Gastrocnemius medialis (tissue), 4 donors: ENCODE measurements around the gene C11orf71. TPM values are rescaled to one million over a fixed set of nuclear protein-coding genes. Genes with fewer than 3 reads are reported as not detected.

Source experiments
- ATAC-seq, 2 donors: fragments of 150-250 bp; one replicate each; pipeline ENCODE4 v1.9.1; 2016
- DNase-seq, 2 donors: peaks; one replicate each; pipeline ENCODE4 v3.0.0-alpha.2; 2019
- H3K27ac ChIP-seq, 4 donors: fragments of 200-600 bp; sonication (generic); 1 replicate in 1 of 4; 2 replicates in 3 of 4; pipeline ENCODE4 v1.5.1; 2016 to 2018; ENCODE audit warnings: mild to moderate bottlenecking in 2 of 4, moderate library complexity in 1 of 4
- H3K27me3 ChIP-seq, 3 donors: fragments of 200-600 bp; sonication (generic) in 2 of 3; 1 replicate in 1 of 3; 2 replicates in 2 of 3; pipeline versions ENCODE4 v1.5.1 to v1.6.0; 2016 to 2019; ENCODE audit warnings: mild to moderate bottlenecking in 1 of 3, moderate library complexity in 1 of 3
- H3K36me3 ChIP-seq, 2 donors: fragments of 200-600 bp; sonication (generic) in 1 of 2; one replicate each; pipeline ENCODE4 v1.5.1; 2017 to 2018
- H3K4me1 ChIP-seq, 2 donors: fragments of 200-600 bp; sonication (generic) in 1 of 2; one replicate each; pipeline ENCODE4 v1.5.1; 2016 to 2017; ENCODE audit warnings: mild to moderate bottlenecking in 2 of 2
- H3K4me3 ChIP-seq, 4 donors: fragments of 200-600 bp; sonication (generic) in 3 of 4; 1 replicate in 1 of 4; 2 replicates in 3 of 4; pipeline ENCODE4 v1.5.1; 2016 to 2019; ENCODE audit warnings: mild to moderate bottlenecking in 2 of 4
- H3K9me3 ChIP-seq, 3 donors: fragments of 200-600 bp; sonication (generic) in 2 of 3; 1 replicate in 1 of 3; 2 replicates in 2 of 3; pipeline ENCODE4 v1.5.1; 2016 to 2019
- CTCF ChIP-seq, 5 experiments: fragments of 450-650 bp in 3 of 5; fragments of 200-600 bp in 2 of 5; sonication (generic) in 2 of 5; IDR thresholded peaks in 4 of 5; conservative IDR thresholded peaks in 1 of 5; 1 replicate in 4 of 5; 2 replicates in 1 of 5; pipeline ENCODE4 v1.5.1; 2016 to 2019; ENCODE audit warnings: antibody characterized with exemption in 5 of 5, mild to moderate bottlenecking in 3 of 5, moderate library complexity in 3 of 5
- POLR2A ChIP-seq, 2 donors: fragments of 450-650 bp; IDR thresholded peaks; one replicate each; pipeline ENCODE4 v1.6.1; 2017; ENCODE audit warnings: antibody characterized with exemption in 2 of 2, mild to moderate bottlenecking in 2 of 2, moderate library complexity in 2 of 2
- in situ Hi-C, 4 donors: fragments of 200-750 bp; cut with MboI; loops; one replicate each; pipeline versions ENCODE4 v1.15.0 to v1.8.0; 2017; ENCODE audit warnings: low sequenced_read_pairs in 4 of 4
- intact Hi-C: fragments of 100-400 bp; cut with DNase I; formaldehyde crosslinking; loops from one replicate; pipeline ENCODE4 v1.15.1; 2023; ENCODE audit warnings: low total_unique reads
- total RNA-seq, 4 donors: library from RNA; depleted of rRNA; stranded (reverse); fragments of >200 nt; gene quantifications; one replicate each; pipeline versions ENCODE4 v1.1.0 to v1.2.3, GENCODE V29; 2016

Gene C11orf71
- total RNA-seq, 4 donors from 2014 or later, result 3.4 to 18.0 (median 8.7) TPM

GRCh38 chr11:114412946-114413345 lies 12.6 kb upstream of the C11orf71 start:
- intact Hi-C loops (no loop called here), in situ Hi-C loops (no loop called here)
- H3K4me3 ChIP-seq, result no peak overlapping the region
- no peaks in the 10 kb centered on the region for H3K27me3 ChIP-seq
- H3K4me1 ChIP-seq, result no peaks in the 10 kb centered on the region
- no peaks in the 10 kb centered on the region for H3K9me3 ChIP-seq
- ATAC-seq, result no peak
- no peak for DNase-seq
- TF ChIP-seq CTCF (IDR thresholded peaks at IDR 0.05 in 4 of 5, conservative IDR thresholded peaks at IDR 0.05 in 1 of 5), result no peak
- TF ChIP-seq POLR2A (IDR thresholded peaks at IDR 0.05), result no peak
- H3K27ac ChIP-seq, result no peak overlapping the region
- H3K36me3 ChIP-seq, result peaks cover 0 to 36% of the 10 kb centered on the region in 2 donors

GRCh38 chr11:114401311-114401710 lies 1.0 kb upstream of the C11orf71 start:
- ATAC-seq, result no peak
- DNase-seq, result no peak

GRCh38 chr11:114400915-114401223 lies 558 bp upstream of the C11orf71 start:
- in situ Hi-C loops (loop anchor here in 1 of 4 donors (5.0 kb wide), 1 partner anchor 36 kb away; the partner anchor contains the start of gene REXO2), intact Hi-C loops (loop anchor here (1.0 to 5.0 kb wide), 2 partner anchors 38 to 524 kb away; partner anchors contain the start of genes REXO2 and USP28)
- Histone ChIP-seq H3K36me3 (peaks cover 0 to 16% of the 10 kb centered on the region in 2 donors), H3K27ac (peak overlapping the region; percentile 94 to 100 (median 98)), H3K9me3 (no peaks in the 10 kb centered on the region), H3K4me3 (peak overlapping the region; percentile 66 to 97 (median 83)), H3K4me1 (peaks cover 27 to 41% of the 10 kb centered on the region in 2 donors), H3K27me3 (no peaks in the 10 kb centered on the region)
- DNase-seq (no peak), ATAC-seq (no peak)
- TF ChIP-seq CTCF (IDR thresholded peaks at IDR 0.05 in 4 of 5, conservative IDR thresholded peaks at IDR 0.05 in 1 of 5) (no peak), POLR2A (IDR thresholded peaks at IDR 0.05) (no peak)

More at GRCh38 chr11:114401311-114401710, 1.0 kb upstream of the C11orf71 start:
- Histone ChIP-seq H3K27me3 (no peaks in the 10 kb centered on the region), H3K9me3 (no peaks in the 10 kb centered on the region), H3K27ac (peak overlapping the region; percentile 94 to 100 (median 98)), H3K4me3 (peak overlapping the region; percentile 66 to 97 (median 83)), H3K36me3 (peaks cover 0 to 20% of the 10 kb centered on the region in 2 donors), H3K4me1 (peaks cover 27 to 41% of the 10 kb centered on the region in 2 donors)
- in situ Hi-C loops, result loop anchor here in 1 of 4 donors (5.0 kb wide), 1 partner anchor 36 kb away; the partner anchor contains the start of gene REXO2
- intact Hi-C loops, result loop anchor here (5.0 kb wide), 1 partner anchor 524 kb away; the partner anchor contains the start of gene USP28
- TF ChIP-seq POLR2A (IDR thresholded peaks at IDR 0.05), result no peak
- TF ChIP-seq CTCF (IDR thresholded peaks at IDR 0.05 in 4 of 5, conservative IDR thresholded peaks at IDR 0.05 in 1 of 5), result no peak

- in situ Hi-C loops (loop anchor here in 1 of 4 donors (5.0 kb wide), 1 partner anchor 38 kb away; the partner anchor contains the start of gene REXO2), intact Hi-C loops (loop anchor here (1.0 to 5.0 kb wide), 3 partner anchors 40 to 522 kb away; partner anchors contain the start of genes REXO2 and USP28)
- Histone ChIP-seq H3K27me3 (no peaks in the 10 kb centered on the region), H3K27ac (peak overlapping the region; percentile 94 to 100 (median 98)), H3K4me1 (peaks cover 21 to 39% of the 10 kb centered on the region in 2 donors), H3K4me3 (peak overlapping the region; percentile 66 to 97 (median 83)), H3K36me3 (peaks cover 0 to 4% of the 10 kb centered on the region in 2 donors), H3K9me3 (no peaks in the 10 kb centered on the region)
- TF ChIP-seq POLR2A (IDR thresholded peaks at IDR 0.05), result no peak
- TF ChIP-seq CTCF (IDR thresholded peaks at IDR 0.05 in 4 of 5, conservative IDR thresholded peaks at IDR 0.05 in 1 of 5), result no peak
- DNase-seq (peak; percentile 62 to 73), ATAC-seq (peak; percentile 78 to 84)
These were observed 658 bp downstream of the C11orf71 start for GRCh38 chr11:114399490-114400215.
